Kidney capillary endothelial cell (primary cell): Measurements from ENCODE around the gene NTM.

Source experiments
- DNase-seq: peaks from one replicate; pipeline ENCODE4 v3.0.0-alpha.2; 2018; ENCODE audit warnings: low spot score

The NTM gene

DNA sequence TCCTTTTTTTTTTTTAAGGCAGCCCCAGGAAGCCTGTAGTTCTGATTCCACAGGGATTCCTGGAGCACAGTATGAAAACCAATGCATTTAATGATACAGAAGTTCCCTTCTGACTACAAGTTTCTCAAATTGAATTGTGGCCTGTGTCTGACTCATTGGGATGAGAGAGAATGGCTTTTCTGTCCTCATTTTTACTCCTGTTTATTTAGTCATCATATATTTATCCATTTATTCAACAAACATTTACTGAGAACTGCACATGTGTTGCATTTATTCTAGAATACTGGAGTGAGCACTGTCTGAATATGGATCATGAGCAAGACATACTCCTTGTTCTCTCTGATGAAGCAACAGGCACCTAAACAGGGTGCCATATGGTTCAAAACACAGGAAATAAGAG, 231.2 kb downstream of the NTM start:
- no peak for DNase-seq

DNA sequence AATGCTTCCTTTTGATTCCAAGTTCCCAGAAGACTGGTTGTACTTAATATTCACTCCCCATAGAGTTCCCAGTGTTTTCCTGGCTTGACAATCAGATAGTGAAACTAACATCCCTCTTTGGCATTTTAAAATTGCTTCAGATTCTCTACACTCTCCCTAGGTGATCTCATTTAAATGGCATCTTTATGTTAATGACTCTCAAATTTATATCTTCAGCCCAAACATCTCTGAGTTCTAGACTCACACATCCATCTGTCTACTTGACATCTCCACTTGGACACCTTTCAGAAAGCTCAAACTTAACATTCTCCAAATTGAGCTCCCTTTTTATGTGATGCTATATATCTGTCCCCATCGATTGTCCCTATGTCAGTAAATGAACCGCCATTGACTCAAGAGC, 232.0 kb downstream of the NTM start:
- DNase-seq = no peak

DNA sequence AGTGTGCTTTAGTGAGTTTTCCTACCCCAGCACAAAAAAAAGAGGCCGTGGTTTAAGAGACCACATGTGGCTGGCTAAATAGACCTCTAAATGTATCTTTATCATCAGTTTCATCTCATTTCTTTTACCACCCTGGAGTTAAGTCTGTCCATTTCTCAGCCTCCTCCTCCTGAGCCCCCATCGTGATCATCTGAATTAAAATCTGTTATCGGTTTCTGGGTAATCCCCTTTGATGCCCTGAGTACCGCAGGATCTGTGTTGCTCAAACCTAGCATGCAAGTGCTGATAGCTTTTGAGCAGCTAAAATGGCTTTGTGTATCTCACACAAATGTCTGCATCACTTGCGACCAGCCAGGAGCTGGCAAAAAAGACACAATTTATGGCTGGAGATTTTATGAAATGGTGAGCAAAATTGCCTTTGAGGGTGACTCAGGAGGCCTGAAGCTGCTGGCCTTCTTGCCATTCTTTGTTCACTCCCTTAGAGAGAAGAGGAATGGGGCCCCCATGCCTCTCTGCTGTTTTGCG, 236.5 kb downstream of the NTM start:
- no peak for DNase-seq

DNA sequence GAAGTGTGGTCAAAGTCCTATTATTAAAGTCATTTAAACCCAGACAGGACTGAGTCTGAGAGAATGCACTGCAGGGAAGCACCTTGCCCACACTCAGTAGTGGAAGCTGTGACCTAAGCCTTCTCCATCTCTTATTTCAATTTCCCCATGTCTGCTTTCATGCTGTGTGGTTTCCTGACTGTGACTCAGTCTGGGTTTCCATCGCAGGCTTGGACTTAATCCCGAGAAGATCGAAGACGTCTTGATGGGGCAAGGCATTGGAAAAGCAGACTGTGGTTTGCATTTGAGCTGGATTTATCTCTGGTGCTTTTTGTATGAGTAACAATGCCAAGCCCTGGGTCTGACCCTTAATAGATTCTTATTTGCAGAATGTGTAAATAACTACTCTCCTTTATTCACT, 238.9 kb downstream of the NTM start:
- DNase-seq = no peak

DNA sequence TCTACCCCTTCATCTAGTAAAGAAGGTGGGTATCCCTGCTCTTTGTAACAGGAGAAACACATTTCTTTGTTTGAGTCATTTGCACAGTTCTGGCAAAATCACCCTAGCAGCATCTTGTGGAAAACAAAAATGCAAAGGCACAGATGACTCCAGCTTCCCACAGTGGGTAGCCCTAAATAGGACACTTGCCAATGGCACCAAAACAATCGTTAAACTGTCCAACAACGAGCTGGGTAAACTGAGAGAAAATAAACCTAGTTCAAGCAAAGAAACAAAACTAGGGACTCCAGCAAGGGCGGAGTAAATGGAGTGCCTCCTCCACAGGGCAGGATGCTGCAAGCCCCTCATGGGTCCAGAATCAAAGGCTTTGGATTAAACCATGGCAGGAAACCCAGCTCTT, 239.5 kb downstream of the NTM start:
- DNase-seq = no peak

DNA sequence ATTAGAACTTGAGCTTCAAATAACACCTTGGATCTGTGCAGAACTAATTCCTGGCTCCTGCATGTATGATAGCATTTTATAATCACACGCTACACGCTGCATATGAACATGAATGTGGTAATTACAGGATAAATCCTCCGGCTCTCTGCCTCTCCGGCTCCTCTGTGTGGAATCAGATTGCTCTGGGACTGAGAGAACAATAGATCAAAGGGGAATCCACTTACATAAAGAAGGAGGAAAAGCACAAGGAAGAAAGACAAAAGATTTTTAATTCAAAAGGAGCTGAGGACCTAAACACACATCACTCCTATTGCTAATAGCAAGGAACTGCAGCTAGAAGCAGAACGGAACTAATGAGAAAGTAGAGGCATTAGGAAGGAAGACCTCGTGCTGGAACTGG, 240.9 kb downstream of the NTM start:
- DNase-seq = no peak

DNA sequence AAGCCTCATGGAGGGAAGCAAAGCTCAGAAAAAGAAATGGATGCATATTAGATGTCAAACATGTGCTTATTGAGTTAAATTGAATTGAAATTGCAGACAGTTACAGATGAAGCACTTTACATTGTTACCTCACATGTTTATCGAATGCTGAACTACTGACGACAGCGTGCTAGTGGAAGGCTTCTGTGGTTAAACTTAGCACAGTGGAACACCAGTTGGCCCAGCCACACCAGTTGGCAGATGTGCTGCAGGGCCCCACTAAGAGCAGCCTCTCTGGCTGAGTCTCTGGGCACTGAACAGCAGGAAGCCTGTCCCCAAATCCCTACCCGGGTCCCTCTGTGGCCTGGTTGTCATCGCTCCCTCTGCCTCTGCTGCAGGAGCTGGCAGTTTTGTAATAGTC, 242.1 kb downstream of the NTM start:
- no peak for DNase-seq

DNA sequence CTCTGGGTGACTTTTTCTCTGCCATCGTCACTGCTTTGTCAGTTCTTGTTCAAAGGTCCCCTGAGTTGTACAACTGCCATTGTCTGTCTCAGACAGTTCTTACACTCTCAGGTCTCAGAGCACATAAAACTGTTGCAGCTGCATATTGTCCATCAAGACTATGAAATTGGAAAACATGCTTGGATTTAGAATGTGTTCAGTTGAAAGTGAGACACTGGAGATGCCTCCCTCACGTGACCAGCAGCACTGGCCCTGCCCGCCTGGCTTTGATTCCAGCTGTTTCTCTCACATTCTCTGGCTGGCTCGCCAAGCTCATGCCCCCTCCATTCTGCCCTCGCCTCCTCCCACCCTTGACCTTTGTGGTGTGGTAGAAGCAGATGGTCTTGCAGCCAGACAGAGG, 244.2 kb downstream of the NTM start:
- DNase-seq = no peak

DNA sequence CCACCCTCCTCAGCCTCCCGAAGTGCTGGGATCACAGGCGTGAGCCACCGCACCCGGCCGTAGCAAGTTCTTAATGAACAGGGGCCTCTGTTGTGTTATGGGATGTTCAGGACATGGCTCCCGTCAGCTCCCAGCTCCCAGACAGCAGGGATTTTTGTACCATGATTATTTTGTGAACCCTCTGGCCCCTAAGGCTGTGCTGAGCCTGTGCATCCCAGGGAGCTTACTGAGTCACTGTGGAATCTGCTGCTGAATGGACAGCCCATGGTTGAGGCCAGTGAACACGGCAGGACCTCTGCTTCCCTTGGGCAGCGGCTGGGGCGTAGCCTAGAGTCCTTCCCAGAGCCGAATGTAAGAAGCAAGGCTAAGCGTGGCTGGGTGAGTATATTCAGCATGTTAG, 245.2 kb downstream of the NTM start:
- no peak for DNase-seq

DNA sequence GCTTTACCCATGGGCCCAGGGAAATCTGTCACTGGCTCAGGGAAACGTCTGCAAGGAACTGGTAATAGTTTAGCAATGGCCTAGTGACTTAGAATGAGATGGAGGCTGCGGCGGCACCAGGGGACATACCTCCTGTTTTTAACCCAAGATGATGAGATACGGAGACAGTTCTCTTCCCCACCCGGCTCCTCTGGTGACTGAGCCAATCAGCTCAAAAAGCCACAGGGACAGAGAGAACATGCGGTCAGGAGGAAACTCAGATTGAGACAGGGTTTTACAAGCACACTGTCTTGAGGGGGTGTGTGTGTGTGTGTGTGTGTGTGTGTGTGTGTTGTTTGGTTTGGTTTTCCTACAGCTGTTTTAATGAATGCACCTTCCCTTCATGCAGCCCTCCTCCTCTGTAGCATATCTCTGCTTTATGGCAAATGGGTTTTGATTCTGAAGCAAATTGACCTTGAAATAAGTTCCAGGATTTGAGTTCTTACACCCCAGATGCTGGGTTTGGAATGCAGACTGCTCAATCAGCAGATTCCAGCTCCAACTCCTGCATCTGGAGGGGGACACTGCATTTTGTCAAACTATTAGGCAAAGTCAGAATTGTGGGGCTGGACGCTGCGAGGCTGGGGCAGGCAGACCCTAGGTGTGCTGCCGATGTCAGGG, 246.2 kb downstream of the NTM start:
- DNase-seq = no peak

DNA sequence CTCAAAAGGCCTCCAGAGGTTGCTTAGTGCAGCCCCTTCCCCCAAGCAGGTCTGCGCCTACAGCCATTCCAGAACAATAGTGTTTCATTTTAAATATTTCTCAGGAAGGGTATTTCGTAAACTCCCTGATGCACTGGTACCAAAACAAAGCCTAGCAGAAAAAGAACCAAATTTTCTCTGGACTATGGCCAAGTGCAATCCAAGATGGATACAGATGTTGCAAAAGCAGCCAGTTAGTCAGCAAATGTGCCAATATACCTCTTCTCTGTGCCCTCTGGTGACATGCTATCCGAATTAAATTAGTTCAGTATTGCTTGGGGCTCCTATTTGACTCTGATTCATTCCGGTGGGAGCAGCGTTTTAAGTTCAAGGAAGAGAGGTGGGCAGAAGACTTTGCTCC, 247.8 kb downstream of the NTM start:
- no peak for DNase-seq

DNA sequence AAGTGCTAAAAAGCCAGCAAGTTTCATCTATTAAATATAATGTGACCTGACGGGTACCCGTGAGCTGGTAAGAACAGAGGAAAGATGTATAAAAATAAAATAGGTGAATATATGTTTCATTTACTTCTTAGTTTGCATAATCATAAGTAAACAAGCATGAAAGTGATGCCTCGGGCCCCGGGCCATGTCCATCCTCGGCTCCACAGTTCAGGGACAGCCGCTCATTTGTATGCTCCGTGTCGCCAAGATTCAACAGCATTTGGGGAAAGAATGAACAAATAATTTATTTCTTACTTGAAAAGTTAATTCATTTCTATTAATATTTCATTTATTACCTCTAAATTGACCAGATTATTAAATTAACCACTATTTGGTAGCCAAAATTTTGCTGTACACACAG, 251.8 kb downstream of the NTM start:
- no peak for DNase-seq

DNA sequence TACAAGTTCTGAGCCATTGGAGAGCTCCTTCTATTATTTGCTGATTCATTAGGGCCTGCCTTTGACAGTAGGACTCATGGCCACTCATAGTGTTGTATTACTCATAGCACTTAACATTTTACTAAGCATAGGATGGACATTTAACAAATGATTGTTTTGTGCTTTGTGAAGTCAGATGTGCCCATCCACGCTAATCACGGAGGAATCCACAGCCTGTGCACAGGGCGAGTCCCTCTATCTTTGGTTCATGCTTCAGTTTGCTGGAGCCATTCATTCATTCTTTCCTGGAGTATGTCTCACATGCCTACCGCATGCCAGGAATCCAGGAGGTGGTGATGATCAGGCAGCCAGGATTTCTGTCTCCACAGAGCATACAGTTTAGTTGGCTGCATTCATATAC, 254.1 kb downstream of the NTM start:
- DNase-seq = no peak

DNA sequence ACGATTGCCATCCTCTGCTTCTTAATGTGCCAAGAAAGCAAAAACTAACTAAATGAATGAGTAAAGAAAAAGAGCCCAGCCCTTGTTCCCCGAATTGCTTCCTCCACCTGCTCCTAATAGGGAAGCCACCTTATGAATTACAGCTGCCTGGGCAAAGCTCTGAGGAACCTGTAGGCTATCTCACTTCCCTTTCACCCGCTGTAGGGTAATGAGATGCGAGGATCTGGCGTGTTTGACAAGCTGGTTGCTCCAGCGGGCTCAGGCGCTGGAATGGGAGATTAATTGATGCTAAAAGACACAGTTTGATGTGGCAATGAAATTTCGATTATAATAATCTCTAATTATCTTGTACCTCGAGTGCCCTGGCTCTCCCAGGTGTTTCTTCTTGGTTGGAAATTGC, 256.4 kb downstream of the NTM start:
- no peak for DNase-seq

DNA sequence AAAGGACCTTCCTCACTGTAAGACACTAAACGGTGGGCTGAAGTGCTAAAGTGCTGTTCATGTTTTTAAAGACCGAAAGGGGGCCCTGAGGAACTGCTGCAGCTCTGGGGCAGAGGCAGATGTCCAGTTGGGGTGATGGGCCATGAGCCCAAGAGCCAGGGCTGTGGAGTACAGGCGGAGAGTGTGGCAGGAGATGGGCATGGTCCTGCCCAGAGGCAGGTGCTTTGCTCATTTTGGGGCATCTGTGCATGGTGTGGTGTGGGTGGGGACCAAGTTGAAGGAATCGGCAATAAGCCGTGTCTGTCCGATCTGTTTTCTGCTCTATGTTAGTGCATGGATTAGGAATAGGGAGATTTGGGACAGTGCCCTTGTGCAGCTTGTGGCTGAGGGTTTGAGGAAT, 258.3 kb downstream of the NTM start:
- DNase-seq = no peak

DNA sequence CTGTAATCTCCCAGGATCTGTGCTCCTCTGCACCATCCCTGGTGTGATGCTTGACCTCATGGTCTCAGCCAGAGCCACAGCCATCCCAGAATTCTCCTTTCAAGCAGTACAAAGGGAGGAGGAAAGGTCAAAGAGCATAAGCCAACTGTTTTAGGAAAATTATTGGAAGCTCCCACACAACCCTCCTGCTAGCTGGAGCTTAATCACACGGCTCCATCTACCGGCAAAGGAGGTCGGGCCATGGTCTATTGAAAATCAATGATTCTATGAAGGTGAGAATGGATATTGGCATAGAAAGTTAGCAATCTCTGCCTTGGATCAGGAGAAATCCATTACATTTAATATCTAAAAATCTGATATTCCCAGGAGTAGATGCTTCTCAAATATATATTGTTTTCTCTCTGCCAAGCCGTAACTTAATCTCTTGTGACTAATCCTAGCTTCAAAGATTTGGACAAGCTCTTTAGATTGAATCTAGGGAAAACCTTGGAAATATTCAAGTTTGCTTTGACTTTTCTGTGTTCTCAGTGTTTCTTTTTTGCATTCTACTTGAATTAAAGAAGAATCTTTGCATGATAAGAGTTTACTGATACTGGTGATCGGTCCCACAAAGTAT, 259.6 kb downstream of the NTM start:
- DNase-seq = no peak

DNA sequence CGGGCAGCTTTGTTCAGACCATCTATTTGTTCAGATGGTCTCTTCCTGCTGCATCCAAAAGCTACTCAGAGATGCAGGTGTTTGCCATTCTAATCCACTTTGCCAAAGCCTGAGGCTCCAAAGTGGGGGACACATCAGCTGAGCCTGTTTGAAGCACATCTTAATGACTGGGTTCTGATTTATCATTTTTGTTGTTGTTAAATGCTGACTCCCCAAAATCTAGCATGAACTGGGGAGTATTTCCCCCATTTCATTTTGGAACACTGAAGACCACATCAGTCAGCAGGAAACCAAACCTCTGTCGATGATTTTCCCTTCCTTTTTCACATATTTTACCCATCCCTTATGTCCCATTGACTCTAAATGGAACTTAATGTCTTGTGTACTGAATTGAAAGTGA, 262.6 kb downstream of the NTM start:
- DNase-seq = no peak

DNA sequence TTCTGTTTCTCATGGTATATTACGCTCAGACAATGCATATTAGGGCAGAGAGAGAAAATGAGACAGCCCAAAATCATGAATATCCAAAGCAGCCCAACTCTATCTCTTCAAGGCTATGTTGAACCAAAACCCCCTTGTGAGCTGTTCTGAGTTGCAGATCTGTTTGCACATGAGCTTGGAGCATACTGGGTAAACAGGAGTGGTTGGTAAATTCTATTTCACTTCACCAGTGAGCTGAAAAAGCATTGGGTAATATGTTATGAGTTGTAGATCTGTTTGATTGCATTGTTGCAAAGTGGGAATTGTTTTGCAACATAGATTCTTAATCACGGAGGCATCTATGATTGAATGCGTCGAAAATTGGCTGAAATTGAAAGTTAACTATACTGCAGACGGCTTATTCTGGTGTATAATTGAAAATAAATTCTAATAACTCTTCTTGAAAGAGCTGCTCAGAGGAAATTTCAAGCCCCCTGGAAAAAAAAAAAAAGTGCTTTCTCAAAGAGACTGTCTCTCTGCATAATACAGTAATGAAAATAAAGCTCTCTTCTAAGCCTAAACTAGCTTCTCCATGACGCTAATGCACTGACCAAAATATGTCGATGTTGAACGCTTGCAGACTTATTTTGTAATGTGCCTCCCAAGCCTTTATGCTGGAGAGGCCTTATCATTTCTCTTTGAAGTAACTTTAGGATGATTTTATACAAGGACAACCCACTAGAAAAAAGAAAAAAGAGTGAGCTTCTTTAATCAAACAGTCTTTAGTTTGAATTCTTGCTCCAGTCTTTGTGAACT, 263.7 kb downstream of the NTM start:
- DNase-seq = no peak

DNA sequence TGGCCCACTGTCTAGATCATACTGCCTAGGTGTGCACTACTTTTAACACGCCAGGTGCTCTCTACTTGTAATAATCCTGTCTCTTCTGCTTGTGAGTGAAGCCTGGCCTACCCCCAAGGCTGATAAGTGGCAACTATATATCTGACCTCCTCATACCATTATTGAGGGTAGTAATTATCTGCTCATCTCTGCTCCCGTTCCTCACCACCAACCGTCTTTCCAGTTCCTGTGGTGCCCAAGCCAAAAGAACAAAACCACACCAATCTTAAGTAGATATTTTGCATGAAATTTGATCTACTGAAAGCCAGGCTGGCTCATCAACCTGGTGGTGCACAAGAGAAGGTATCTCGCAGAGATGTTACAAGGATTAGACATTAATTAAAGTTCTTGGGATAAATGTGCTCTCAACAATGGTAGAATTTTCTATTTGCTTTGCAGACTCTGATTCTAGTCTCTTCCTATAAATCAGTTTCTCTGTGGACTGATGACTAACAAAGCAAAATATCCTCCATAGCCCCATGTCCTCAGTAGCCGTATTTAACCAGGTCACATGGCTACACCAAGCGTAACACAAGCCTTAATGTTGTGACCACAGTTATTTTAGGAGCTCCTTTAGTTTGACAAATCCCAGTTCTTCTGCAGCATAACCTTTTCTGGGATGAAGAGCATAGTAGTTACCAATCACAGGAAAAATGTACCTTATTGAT, 267.2 kb downstream of the NTM start:
- no peak for DNase-seq

DNA sequence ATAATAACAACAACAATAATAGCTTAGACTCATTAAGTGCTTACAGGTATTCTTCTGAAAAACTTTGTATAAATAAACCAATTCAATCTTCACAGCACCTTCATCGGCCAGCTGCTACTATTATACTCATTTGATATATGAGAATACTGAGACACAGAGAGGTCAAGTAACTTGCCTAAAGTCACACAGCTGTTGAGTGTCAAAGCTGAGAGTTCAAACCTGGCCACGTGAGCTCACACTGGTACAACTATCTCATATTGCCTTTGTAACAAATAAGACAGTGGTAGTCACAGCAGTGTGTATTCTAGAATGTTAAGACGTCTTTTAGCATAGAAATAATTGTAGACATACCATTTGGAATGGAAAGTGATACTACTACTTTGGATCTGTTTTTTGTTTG, 268.5 kb downstream of the NTM start:
- DNase-seq = no peak

DNA sequence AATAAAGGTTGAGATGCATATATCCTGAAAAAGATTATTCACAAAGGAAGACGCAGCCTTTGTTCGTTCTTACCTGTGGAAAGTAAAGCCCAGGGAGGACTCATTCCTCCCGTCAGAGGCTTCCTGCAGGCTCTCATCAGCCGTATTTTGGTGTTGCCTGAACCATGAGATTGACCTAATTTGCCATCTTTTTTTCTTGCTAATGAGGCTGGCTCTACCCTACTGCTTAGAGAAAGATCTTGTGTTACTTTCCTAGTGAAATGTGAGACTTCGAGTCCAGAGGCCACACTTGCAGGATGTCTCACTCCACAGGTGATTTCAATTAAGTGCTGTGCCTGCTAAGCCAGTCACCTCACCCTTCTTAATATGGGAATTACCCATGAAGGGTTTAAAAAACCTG, 269.9 kb downstream of the NTM start:
- no peak for DNase-seq

DNA sequence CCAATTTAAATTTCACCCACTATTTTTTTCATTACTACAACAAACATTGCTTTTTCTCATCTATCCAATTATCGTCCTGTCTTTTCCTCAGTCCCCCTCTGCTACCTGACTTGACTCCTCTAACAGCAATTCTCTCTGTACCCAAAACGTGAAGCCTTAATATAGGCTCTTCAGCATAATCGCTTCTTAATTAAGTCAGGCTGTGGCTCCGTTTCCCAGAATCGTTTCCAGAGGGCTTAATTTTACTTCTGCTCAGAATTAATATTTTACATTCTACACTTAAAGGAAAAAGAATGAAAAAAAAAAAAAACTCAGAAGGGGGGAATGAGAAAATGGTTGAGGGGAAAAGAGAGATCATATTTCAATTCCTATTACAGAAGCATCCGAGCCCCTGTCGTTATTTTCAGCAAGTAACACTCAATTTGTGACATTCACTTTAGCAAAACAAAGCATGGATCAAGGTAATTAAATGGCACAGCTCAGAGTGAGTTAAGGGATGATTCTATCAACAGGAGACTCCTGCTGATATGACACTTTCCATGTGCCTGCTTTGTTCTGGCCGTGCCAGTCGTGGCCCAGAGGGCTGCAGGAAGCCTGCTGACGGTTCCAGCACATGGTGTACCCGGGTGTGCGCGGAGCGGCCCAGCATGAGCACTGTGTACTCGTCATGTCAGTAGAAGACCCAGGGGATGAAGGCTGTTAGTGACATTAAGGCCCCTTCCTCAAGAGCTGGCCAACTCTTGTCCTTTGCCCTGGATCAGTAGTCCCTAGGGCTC, 272.5 kb downstream of the NTM start:
- DNase-seq = no peak
